ENCODE measurements around the gene CLIC6. TPM values are rescaled to one million over a fixed set of nuclear protein-coding genes. Genes with fewer than 3 reads are reported as not detected.

Gene CLIC6
- total RNA-seq, 1 donor from 2014 or later: 23.5 TPM

- Histone ChIP-seq H3K27ac (no peak overlapping the region), H3K36me3 (no peaks in the 10 kb centered on the region), H3K27me3 (ENCODE audit: low read depth) (peaks cover 6% of the 10 kb centered on the region), H3K4me3 (no peak overlapping the region), H3K4me1 (no peaks in the 10 kb centered on the region), H3K9me3 (no peaks in the 10 kb centered on the region)
- no peak for TF ChIP-seq CTCF (IDR thresholded peaks at IDR 0.05)
- DNase-seq: no peak
- intact Hi-C loops (cut with DNase I): no loop called here
- no peak for ATAC-seq
Measured at GRCh38 chr21:34626131-34626530, 42.7 kb upstream of the CLIC6 start.

GRCh38 chr21:34630536-34631143 lies 38.2 kb upstream of the CLIC6 start:
- Histone ChIP-seq H3K27me3 (ENCODE audit: low read depth) (peaks cover 5% of the 10 kb centered on the region), H3K4me1 (no peaks in the 10 kb centered on the region), H3K9me3 (no peaks in the 10 kb centered on the region), H3K36me3 (no peaks in the 10 kb centered on the region), H3K4me3 (no peak overlapping the region), H3K27ac (no peak overlapping the region)
- peak; percentile 82 for TF ChIP-seq CTCF (IDR thresholded peaks at IDR 0.05)
- intact Hi-C loops (cut with DNase I): no loop called here
- ATAC-seq: peak; percentile 69 to 77
- DNase-seq: no peak

GRCh38 chr21:34632498-34632897 lies 36.3 kb upstream of the CLIC6 start:
- DNase-seq (no peak), ATAC-seq (no peak)
- intact Hi-C loops (cut with DNase I): no loop called here
- Histone ChIP-seq H3K4me3 (no peak overlapping the region), H3K27ac (no peak overlapping the region), H3K36me3 (no peaks in the 10 kb centered on the region), H3K4me1 (no peaks in the 10 kb centered on the region), H3K27me3 (ENCODE audit: low read depth) (peaks cover 5% of the 10 kb centered on the region), H3K9me3 (no peaks in the 10 kb centered on the region)
- TF ChIP-seq CTCF (IDR thresholded peaks at IDR 0.05): no peak

GRCh38 chr21:34635307-34635706 lies 33.5 kb upstream of the CLIC6 start:
- Histone ChIP-seq H3K4me3 (no peak overlapping the region), H3K27me3 (ENCODE audit: low read depth) (peaks cover 5% of the 10 kb centered on the region), H3K27ac (no peak overlapping the region), H3K9me3 (no peaks in the 10 kb centered on the region), H3K36me3 (no peaks in the 10 kb centered on the region), H3K4me1 (no peaks in the 10 kb centered on the region)
- no peak for ATAC-seq
- TF ChIP-seq CTCF (IDR thresholded peaks at IDR 0.05): peak; percentile 22
- no peak for DNase-seq
- intact Hi-C loops (cut with DNase I): no loop called here

- intact Hi-C loops (cut with DNase I): no loop called here
- H3K4me1 ChIP-seq: no peaks in the 10 kb centered on the region
- no peak for ATAC-seq
- no peak for TF ChIP-seq CTCF (IDR thresholded peaks at IDR 0.05)
- H3K36me3 ChIP-seq: no peaks in the 10 kb centered on the region
- DNase-seq: no peak
- no peak overlapping the region for H3K4me3 ChIP-seq
- H3K27me3 ChIP-seq (ENCODE audit: low read depth): peaks cover 5% of the 10 kb centered on the region
- H3K9me3 ChIP-seq: no peaks in the 10 kb centered on the region
- H3K27ac ChIP-seq: no peak overlapping the region
Measured at GRCh38 chr21:34636961-34637360, 31.8 kb upstream of the CLIC6 start.

Measured in lower lobe of right lung (tissue), 2 donors.